B cell (primary cell): Measurements from ENCODE around the gene PNISR. TPM values are rescaled to one million over a fixed set of nuclear protein-coding genes. Genes with fewer than 3 reads are reported as not detected.

ENCODE experiments used
- ATAC-seq: fragments of 200-7000 bp; cut with Tn5 transposase; one replicate; pipeline ENCODE4 v1.10.0; 2021; ENCODE audit warnings: low read depth, mild to moderate bottlenecking, moderate number of reproducible peaks, moderate library complexity
- CTCF ChIA-PET: fragments of 350-600 bp; sonication (Branson Sonifier 250); formaldehyde crosslinking; loops from one replicate; lab custom pipeline; 2021; ENCODE audit warnings: antibody characterized with exemption, inconsistent platforms; lab: Charles Lee
- POLR2A ChIA-PET: fragments of 350-600 bp; sonication (Branson Sonifier 250); formaldehyde crosslinking; loops from one replicate; lab custom pipeline; 2021; ENCODE audit warnings: antibody characterized with exemption; lab: Charles Lee
- DNase-seq: peaks from one replicate; pipeline ENCODE4 v3.0.0; 2013
- H2AFZ ChIP-seq: 2 replicates; pipeline ENCODE4 v1.6.1; 2012; ENCODE audit warnings: mild to moderate bottlenecking, low read depth, low read length; ENCODE audit not compliant: insufficient read depth, poor library complexity, severe bottlenecking
- H3K27ac ChIP-seq, 2 donors: 1 replicate in 1 of 2; 2 replicates in 1 of 2; pipeline ENCODE4 v1.5.1; 2012 to 2013; ENCODE audit warnings: low read length in 2 of 2, mild to moderate bottlenecking in 2 of 2, moderate library complexity in 1 of 2
- H3K27me3 ChIP-seq, 4 experiments: fragments of 200-600 bp in 1 of 4; sonication (generic) in 1 of 4; replicated peaks in 1 of 4; 1 replicate in 2 of 4; 2 replicates in 2 of 4; pipeline versions ENCODE4 v1.6.1 to v1.7.0; 2013 to 2016; ENCODE audit warnings: low read length in 3 of 4, mild to moderate bottlenecking in 2 of 4, mixed read lengths in 1 of 4, moderate library complexity in 1 of 4; ENCODE audit not compliant: insufficient read depth in 4 of 4, control insufficient read depth in 3 of 4; ENCODE audit errors: control extremely low read depth in 1 of 4
- H3K36me3 ChIP-seq, 2 experiments: replicated peaks in 1 of 2; 1 replicate in 1 of 2; 2 replicates in 1 of 2; pipeline versions ENCODE4 v1.6.1 to v1.7.1; 2013; ENCODE audit warnings: low read length in 1 of 2; ENCODE audit not compliant: insufficient read depth in 2 of 2, control insufficient read depth in 1 of 2; ENCODE audit errors: control extremely low read depth in 1 of 2, extremely low read depth in 1 of 2
- H3K4me1 ChIP-seq, 2 donors: fragments of 200-600 bp in 1 of 2; sonication (generic) in 1 of 2; 1 replicate in 1 of 2; 2 replicates in 1 of 2; pipeline versions ENCODE4 v1.5.1 to v1.6.1; 2013 to 2017; ENCODE audit warnings: low read length in 2 of 2; ENCODE audit not compliant: control insufficient read depth in 2 of 2, insufficient read depth in 2 of 2
- H3K4me2 ChIP-seq: replicated peaks from 2 replicates; pipeline ENCODE3; 2012; ENCODE audit warnings: mild to moderate bottlenecking, low read depth, low read length; ENCODE audit not compliant: poor library complexity, severe bottlenecking
- H3K4me3 ChIP-seq, 5 experiments: fragments of 200-600 bp in 1 of 5; sonication (generic) in 1 of 5; 1 replicate in 3 of 5; 2 replicates in 2 of 5; pipeline versions ENCODE4 v1.5.1 to v1.7.0; 2011 to 2016; ENCODE audit warnings: low read length in 4 of 5, mild to moderate bottlenecking in 4 of 5, low read depth in 2 of 5, control low read depth in 1 of 5, moderate library complexity in 1 of 5; ENCODE audit not compliant: insufficient read depth in 1 of 5; ENCODE audit errors: control extremely low read depth in 1 of 5, extremely low read depth in 1 of 5
- H3K79me2 ChIP-seq: fragments of 200-600 bp; sonication (generic); one replicate; pipeline ENCODE4 v1.6.0; 2016; ENCODE audit warnings: low read length; ENCODE audit not compliant: control insufficient read depth, insufficient read depth
- H3K9ac ChIP-seq: fragments of 200-600 bp; sonication (generic); 2 replicates; pipeline ENCODE4 v1.6.1; 2017; ENCODE audit warnings: mild to moderate bottlenecking, low read length, moderate library complexity
- H3K9me3 ChIP-seq, 3 donors: one replicate each; pipeline versions ENCODE4 v1.6.1 to v1.7.1; 2013; ENCODE audit warnings: low read length in 2 of 3; ENCODE audit not compliant: control insufficient read depth in 2 of 3, insufficient read depth in 1 of 3; ENCODE audit errors: control extremely low read depth in 1 of 3
- H4K20me1 ChIP-seq: 2 replicates; pipeline ENCODE4 v1.6.0; 2012; ENCODE audit warnings: mild to moderate bottlenecking, low read length; ENCODE audit not compliant: insufficient read depth, control insufficient read depth, poor library complexity, severe bottlenecking
- H3K27ac Mint-ChIP-seq: one replicate; pipeline ENCODE4 v1.8.0; 2021; ENCODE audit warnings: mixed read lengths
- H3K27me3 Mint-ChIP-seq: one replicate; pipeline ENCODE4 v1.8.0; 2021; ENCODE audit warnings: mixed read lengths
- H3K4me1 Mint-ChIP-seq: one replicate; pipeline ENCODE4 v1.8.0; 2021; ENCODE audit warnings: mixed read lengths
- H3K4me3 Mint-ChIP-seq: one replicate; pipeline ENCODE4 v1.8.0; 2021; ENCODE audit warnings: mixed read lengths
- H3K9me3 Mint-ChIP-seq: one replicate; pipeline ENCODE4 v1.8.0; 2022; ENCODE audit warnings: mixed read lengths; ENCODE audit not compliant: insufficient read depth
- EZH2 ChIP-seq: IDR thresholded peaks from 2 replicates; pipeline ENCODE4 v1.6.1; 2012; ENCODE audit warnings: borderline replicate concordance, low read depth, mild to moderate bottlenecking, moderate library complexity, low read length; ENCODE audit not compliant: insufficient read depth, poor library complexity, severe bottlenecking
- WGBS: methylation state at CpG from one replicate; pipeline ENCODE4 v1.1.5; 2013; ENCODE audit warnings: missing lambda C conversion rate; ENCODE audit not compliant: insufficient coverage; 5-methylcytosine and 5-hydroxymethylcytosine counted together
- intact Hi-C: fragments of 100-400 bp; cut with micrococcal nuclease; formaldehyde crosslinking; loops from one replicate; pipeline ENCODE4 v1.10.0; 2022
- polyA plus RNA-seq: library from polyadenylated mRNA; depleted of rRNA; stranded (reverse); fragments of >200 nt; gene quantifications from 2 replicates; pipeline ENCODE4 v1.2.3, GENCODE V29; 2012
- total RNA-seq, 2 donors: library from RNA; stranded (reverse); fragments of 120-200 nt in 1 of 2; gene quantifications; 1 replicate in 1 of 2; 2 replicates in 1 of 2; pipeline versions ENCODE4 v1.2.3 to v1.2.4, GENCODE V29; 2013 to 2022
- TF ChIP-seq, protein P1 (sequence below): fragments of 200-600 bp; IDR thresholded peaks from one replicate; pipeline ENCODE4 v1.8.0; 2022; ENCODE audit warnings: antibody characterized with exemption, mild to moderate bottlenecking

PNISR gene
- total and polyA plus RNA-seq, 2 donors (not counting 1 experiment from before 2014, with no cell fraction given), result 84.5 to 403 TPM

DNA sequence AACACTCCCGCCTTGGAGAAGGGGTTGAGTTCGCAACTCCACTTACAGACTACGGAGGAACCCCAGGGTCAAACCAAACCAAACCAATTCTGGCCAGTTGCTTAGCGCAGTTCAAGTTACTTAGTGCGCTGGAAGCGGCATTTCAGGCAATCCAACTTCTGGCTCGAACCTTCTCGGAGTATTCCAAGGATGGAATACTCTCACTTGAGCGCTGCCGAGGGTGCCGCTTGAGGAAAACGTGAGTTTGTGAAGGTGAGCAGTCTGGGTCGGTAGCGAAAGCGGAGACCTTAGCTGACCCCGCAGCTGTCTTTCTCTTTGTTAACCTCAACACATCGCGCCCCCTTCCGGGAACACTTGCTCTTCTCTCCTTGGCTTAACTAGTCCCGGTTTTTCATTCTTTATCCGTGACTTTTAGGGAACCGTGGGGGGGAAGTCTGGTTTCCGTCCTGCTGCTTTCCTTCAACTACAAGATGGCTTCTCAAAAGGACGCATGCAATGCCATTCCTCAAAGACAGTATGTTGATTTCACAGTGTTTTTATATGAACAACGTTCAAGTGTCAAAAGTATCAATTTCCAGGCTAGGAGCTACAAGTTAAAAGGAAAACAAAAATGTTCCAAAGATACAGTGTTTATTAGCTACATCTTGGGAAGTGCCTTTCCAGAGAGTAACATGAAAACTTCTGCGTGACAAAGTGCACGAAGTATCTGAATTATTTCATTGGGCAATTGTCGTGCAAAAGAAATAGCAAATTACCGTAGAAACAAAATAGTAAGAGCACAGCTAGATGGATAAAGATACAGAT lies 741 bp upstream of the PNISR start:
- H3K9me3 Mint-ChIP-seq, result no peaks in the 10 kb centered on the region
- WGBS, result 3% methylated on average over 18 of the region's 29 CpGs

More for the DNA sequence above, 741 bp upstream of the PNISR start:
- peak; percentile 50 for ATAC-seq
- peaks cover 54% of the 10 kb centered on the region for H3K4me1 Mint-ChIP-seq
- peak overlapping the region; percentile 100 for H3K27ac Mint-ChIP-seq
- no peaks in the 10 kb centered on the region for H3K27me3 Mint-ChIP-seq
- Histone ChIP-seq H3K4me2 (peak overlapping the region; percentile 72), H3K4me1 (peaks cover 42 to 43% of the 10 kb centered on the region in 2 donors), H3K27me3 (no peaks in the 10 kb centered on the region), H3K27ac (peak overlapping the region; percentile 97 to 100), H2AFZ (peak overlapping the region; percentile 99), H3K9ac (peak overlapping the region; percentile 100), H4K20me1 (peaks cover 37% of the 10 kb centered on the region), H3K9me3 (no peaks in the 10 kb centered on the region), H3K79me2 (peaks cover 57% of the 10 kb centered on the region), H3K4me3 (peak overlapping the region; percentile 75 to 100 (median 99)), H3K36me3 (peaks cover 7 to 9% of the 10 kb centered on the region in 2 experiments)
- ChIA-PET CTCF (interaction anchor here (0.7 to 2.4 kb wide), 9 partner anchors 8 to 95 kb away, joined by 3 to 12 read pairs (median 4); partner anchors contain the start of gene COQ3), POLR2A (interaction anchor here (0.9 to 1.0 kb wide), 3 partner anchors 30 to 143 kb away, joined by 3 to 7 read pairs (median 5); partner anchors contain the start of gene CCNC)
- no peak for DNase-seq
- TF ChIP-seq, protein P1, sequence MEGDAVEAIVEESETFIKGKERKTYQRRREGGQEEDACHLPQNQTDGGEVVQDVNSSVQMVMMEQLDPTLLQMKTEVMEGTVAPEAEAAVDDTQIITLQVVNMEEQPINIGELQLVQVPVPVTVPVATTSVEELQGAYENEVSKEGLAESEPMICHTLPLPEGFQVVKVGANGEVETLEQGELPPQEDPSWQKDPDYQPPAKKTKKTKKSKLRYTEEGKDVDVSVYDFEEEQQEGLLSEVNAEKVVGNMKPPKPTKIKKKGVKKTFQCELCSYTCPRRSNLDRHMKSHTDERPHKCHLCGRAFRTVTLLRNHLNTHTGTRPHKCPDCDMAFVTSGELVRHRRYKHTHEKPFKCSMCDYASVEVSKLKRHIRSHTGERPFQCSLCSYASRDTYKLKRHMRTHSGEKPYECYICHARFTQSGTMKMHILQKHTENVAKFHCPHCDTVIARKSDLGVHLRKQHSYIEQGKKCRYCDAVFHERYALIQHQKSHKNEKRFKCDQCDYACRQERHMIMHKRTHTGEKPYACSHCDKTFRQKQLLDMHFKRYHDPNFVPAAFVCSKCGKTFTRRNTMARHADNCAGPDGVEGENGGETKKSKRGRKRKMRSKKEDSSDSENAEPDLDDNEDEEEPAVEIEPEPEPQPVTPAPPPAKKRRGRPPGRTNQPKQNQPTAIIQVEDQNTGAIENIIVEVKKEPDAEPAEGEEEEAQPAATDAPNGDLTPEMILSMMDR, result peak; percentile 5
- TF ChIP-seq EZH2, result no peak
- H3K4me3 Mint-ChIP-seq, result peak overlapping the region; percentile 99
- intact Hi-C loops, result loop anchor here (1.0 to 2.0 kb wide), 5 partner anchors 32 to 142 kb away; partner anchors contain the start of genes CCNC, COQ3 and USP45
